Measurements from ENCODE around the gene MMP2.
A peak's percentile ranks its signal among the peaks of the same experiment; 100 is the strongest.

Gene MMP2

DNA sequence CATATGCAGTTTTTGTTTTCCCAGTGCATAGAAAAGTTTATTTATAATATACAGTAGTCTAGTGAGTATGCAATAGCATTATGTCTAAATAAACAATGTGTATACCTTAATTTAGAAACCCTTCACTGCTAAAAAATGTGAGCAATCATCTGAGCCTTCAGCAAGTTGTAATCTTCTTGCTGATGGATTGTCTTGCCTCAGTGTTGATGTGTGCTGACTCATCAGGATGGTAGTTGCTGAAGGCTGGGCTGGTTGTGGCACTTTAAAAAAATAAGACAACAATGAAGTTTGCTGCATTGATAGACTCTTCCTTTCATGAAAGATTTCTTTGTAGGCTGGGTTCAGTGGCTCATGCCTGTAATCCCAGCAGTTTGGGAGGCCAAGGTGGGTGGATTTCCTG, 73.6 kb downstream of the MMP2 start:
- DNase-seq (ENCODE audit: low read depth, low spot score) = peak; percentile 62
- in situ Hi-C loops (cut with HindIII; ENCODE audit: low sequenced_read_pairs) = no loop called here
- H3K4me3 ChIP-seq (ENCODE audit: low read depth, low read length) = no peak overlapping the region
- TF ChIP-seq, protein P1, sequence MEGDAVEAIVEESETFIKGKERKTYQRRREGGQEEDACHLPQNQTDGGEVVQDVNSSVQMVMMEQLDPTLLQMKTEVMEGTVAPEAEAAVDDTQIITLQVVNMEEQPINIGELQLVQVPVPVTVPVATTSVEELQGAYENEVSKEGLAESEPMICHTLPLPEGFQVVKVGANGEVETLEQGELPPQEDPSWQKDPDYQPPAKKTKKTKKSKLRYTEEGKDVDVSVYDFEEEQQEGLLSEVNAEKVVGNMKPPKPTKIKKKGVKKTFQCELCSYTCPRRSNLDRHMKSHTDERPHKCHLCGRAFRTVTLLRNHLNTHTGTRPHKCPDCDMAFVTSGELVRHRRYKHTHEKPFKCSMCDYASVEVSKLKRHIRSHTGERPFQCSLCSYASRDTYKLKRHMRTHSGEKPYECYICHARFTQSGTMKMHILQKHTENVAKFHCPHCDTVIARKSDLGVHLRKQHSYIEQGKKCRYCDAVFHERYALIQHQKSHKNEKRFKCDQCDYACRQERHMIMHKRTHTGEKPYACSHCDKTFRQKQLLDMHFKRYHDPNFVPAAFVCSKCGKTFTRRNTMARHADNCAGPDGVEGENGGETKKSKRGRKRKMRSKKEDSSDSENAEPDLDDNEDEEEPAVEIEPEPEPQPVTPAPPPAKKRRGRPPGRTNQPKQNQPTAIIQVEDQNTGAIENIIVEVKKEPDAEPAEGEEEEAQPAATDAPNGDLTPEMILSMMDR (IDR thresholded peaks at IDR 0.05; ENCODE audit: low read depth, low read length) = no peak

DNA sequence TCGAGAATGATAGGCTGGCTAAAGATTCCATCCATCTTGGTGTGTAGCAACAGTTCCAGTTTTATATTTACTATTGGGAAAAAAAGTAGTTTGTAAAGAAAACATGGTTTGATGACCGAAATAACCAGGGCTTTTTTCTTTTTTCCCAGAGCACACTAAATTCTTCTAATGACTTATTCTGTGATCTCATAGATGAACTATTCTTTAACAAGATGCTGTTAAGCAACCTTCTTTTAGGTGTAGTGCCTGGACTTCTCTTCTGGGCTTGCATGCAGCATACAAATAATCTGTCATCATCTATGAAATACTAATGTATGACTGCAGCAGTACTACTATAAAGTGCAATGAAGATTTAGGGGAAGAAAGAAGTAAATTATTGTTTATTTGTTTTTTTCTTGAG, 76.4 kb downstream of the MMP2 start:
- in situ Hi-C loops (cut with HindIII; ENCODE audit: low sequenced_read_pairs) = no loop called here
- no peak overlapping the region for H3K4me3 ChIP-seq (ENCODE audit: low read depth, low read length)
- DNase-seq (ENCODE audit: low read depth, low spot score) = no peak
- TF ChIP-seq, protein P1 (IDR thresholded peaks at IDR 0.05; ENCODE audit: low read depth, low read length) = no peak
